HG03342 (cell line): Measurements from ENCODE around the gene COMMD10.
"Not testable (repeated sequence)": the region's sequence is repeated elsewhere in the genome, so short reads cannot be mapped to it uniquely, and the experiment has no call there.

ENCODE experiments used
- ATAC-seq: cut with Tn5 transposase; IDR thresholded peaks from one replicate; pipeline ENCODE4 v1.9.1; 2021; ENCODE audit warnings: mild to moderate bottlenecking, moderate library complexity; ENCODE audit not compliant: unreplicated experiment

The COMMD10 gene

DNA sequence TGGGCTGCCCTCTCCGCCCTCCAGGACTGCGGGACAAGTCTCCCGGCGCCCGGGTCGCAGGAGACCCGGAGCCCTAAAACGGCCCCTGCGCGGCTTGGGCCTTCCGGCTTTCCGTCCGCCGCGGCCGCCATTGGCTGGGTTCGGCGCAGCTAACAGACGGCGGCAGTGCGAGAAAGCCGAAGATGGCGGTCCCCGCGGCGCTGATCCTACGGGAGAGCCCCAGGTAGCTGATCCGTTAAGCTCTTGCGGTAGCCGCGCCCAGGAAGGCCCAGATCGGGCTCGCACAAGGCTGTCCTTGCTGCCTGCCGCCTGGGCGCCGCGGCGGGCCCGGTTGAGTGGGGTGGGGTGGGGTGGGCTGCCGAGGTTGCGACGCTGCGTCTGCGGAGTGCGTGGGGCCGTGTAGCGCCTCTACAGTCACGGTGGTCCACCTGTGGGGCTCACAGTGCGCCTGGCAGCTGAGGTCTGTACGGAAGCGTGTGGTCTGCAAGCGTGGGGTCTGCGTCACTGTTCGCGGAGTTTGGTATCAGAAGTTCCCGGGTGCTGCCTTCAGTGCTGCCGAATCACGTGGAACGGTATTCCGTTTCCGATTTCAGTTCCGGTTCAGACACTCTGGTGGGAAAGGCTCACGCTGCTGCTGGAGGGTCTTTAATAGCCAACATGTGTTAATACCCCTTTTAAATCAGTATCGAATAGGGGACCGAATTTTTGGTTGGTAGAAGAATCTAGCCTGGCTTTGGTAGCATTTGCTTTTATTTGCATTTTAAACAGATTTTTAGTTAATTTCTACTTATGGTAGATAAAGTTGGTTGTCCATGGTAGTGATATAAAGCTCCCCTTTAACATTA is at the start of gene COMMD10:
TSS of gene COMMD10 (plus strand) at position 155 of the 845 bp plus-strand sequence.
- peak; percentile 92 for ATAC-seq

DNA sequence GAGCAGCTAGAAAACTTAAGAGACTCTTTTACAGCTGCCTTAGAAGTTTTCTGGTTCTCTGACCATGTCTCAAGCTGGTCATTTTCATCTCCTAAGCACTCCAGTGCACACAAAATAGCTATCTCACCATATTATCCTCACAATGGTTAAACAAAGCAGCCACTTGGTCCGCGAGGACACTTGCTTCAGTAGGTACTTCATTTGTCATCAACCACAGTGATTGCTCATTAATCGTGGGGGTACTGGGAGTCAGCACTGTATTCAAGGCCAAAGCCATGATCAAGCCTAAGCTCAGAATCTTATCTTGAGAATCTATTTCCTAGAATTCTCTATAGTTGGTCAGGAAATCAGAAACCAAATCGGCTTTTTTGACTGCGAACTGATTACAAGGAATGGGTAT is 49.7 kb upstream of the COMMD10 start:
- no peak for ATAC-seq

DNA sequence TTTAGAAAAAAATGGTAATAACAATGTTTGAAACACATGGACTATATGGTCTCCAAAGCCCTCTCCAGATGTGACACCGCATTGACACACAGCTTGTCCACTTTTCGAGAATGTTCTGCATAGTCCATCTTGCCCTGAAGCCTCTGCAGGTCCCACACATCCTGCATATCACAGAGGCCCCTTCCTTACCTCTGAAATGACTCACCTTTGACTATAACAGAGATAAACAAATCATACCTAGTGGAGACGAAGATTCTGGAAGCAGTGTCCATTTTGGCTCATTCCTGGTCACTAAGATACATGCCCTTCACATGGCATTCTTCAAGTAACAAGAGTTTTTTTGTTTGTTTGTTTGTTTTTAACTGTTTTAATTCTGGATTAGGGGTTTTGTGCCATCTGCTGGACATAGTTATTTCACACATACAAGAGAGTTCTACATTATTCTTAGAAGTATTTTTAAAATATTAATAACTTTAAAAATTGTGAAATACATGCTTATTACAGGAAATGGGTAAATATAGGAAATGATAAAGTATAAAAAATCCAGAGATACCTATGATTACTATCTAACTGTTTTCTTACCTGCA is 47.5 kb upstream of the COMMD10 start:
- no peak for ATAC-seq

DNA sequence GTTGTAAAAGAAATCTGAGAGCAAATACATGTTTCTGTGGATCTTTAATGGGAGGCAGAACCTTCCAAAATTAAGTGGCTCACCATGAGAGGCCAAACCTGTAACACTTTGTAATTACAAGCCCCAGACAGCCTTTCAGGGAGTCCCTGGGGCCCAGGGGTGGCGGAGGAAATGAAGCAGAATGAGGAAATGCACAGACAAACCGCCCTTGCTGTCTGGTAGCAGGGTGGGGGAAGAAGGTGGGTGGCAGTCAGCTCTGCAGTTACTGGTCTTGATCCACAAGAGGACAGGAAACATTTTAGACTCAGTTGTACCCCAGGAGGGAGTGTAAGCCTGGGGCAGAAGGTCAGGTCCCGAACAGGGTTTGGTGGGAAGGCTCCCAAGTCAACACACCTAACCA is 46.0 kb upstream of the COMMD10 start:
- peak; percentile 81 for ATAC-seq

DNA sequence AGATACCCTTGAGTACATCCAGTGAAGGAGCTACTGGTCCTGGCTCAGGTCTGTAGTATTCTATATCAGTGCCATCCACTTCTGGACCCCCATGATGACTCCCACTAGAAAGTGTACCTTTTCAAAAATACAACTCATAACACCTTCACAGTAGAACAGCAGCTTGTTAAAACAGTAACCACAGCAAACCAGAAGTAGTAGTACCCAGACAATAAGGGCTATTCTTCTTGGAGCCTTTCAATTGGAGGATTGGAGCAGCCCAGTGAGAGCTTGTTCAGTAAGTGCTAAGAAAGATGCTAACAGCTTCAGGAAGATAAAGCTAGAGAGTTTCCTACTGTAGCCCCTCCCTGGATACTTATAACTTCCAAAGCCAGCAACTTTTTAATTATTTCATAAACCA is 42.5 kb upstream of the COMMD10 start:
- no peak for ATAC-seq

DNA sequence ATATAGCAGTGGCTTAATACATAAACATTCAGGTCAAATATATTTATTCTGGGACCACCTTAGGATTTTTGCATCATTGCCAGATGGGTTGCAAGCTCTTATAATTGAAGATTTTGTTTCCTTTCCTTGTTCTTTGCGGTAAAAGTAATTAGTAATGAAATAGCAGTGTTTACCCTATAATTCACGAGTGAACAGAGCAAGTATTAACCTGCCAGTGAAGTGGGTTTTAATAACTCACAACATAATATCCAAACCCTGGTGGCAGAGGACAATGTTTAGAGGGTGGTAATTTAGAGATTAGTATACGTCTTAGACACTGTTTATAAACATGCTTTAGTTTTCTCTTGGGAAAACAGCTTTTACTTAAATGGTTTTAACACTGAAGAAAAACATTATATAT is 40.8 kb upstream of the COMMD10 start:
- ATAC-seq: no peak

DNA sequence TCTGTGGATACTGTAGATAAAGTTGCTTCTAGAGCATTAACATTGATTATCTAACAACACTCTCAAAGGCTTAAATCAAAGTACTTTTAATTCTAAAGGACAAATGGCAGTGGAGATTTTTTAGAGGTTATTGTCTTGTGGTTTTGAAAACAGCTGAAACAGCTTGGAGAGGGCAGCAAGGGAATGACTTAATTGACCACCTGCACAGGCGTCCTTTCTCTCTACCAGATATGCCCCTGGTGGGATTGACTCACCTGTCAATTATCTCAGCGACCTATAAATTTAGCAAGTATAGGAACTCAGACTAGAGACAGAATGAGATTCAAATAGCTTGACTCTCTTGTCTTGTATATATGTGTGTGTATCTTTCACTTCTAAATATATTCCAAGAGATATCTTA is 39.0 kb upstream of the COMMD10 start:
- ATAC-seq: no peak

DNA sequence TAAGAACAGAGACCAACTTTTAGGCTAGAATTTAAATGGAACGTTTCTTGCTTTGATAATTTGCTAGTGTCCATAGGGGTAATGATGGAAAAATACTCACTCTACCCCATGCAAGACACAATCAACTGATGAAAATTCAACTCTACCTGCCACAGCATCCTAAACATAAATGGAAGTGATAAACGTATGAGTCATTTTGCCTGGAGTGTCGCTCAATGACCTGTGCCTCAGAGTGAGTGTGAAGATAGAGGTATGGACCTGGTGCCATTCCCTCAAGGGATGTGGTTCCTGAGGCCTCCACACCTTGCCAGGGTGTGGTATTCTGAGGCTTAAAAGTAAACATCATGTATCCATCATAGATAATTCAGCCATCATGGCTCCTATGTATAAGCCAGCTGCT is 38.6 kb upstream of the COMMD10 start:
- ATAC-seq: no peak

DNA sequence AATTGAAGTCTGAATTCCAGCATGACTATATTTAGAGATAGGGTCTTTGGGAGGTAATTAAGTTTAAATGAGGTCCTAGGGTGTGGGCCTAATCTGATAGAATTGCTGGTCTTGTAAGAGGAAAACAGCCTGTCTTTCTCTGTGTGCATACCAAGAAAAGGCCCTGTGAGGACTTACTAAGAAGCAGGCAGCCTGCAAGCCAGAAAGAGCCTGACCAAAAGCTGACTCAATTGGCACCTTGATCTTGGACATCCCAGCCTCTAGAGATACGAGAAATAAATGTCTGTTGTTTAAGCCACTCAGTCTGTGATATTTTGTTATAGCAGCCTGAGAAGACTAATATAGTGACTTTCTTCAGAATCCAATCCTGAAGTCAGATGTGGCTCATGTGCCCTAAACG is 38.0 kb upstream of the COMMD10 start:
- no peak for ATAC-seq

DNA sequence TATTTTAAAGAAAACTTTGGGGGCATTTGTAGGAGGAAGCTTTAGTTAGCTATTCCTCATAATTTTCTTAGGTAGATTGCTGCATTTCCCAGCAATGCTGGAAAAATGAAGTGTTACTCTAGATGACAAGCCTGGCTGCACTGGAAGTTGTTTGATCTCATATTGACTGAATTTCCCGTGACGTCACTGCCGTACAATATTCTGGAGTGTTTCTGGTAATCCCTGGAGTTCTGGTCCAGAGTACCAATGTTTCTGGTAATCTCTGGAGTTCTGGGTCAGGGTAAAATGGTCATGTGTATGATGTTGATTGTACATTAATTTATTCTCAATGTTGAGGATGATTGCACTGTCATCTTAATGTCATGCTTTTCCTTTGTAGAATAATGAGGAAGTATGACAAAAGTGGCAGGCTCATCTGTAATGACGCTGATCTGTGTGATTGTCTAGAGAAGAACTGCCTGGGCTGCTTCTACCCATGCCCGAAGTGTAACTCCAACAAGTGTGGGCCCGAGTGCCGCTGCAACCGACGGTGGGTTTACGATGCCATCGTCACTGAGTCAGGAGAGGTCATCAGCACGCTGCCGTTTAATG is 26.4 kb upstream of the COMMD10 start:
- no peak for ATAC-seq

DNA sequence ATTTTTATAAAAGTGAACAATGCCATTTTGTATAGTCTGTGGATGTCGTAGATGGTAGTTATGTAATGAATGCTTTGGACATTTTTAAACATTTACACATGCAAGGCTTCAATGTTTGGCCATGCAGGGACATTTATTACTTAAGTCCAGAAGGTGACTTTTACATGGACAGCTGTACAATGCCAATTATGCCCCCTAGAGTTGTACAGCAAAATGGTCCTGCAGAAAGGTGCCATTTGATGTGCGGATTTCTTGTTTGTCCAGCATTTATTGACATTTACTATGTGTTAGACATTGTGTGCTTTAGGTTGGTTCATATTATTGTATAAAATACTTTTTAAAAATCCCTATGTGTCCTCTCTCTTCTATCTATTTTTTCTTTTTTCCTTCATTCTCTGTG is 22.5 kb upstream of the COMMD10 start:
- ATAC-seq: no peak

DNA sequence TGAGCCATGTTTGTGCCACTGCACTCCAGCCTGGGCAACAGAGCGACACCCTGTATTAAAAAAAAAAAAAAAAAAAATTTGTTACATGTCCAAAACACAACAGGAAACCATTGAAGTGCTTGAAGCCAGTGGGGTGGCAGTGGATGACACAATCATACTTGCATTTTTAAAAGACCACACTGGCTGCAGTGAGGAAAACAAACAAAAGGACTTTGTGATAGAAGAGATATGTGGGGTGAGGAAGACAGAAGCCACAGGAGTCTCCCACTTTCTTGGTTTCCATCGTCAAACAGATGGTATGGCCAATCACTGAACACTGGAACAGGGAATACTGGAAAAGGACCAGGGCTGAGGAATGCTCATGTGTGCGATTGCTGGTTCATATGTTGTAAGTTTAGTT is 20.9 kb upstream of the COMMD10 start:
- ATAC-seq: no peak

DNA sequence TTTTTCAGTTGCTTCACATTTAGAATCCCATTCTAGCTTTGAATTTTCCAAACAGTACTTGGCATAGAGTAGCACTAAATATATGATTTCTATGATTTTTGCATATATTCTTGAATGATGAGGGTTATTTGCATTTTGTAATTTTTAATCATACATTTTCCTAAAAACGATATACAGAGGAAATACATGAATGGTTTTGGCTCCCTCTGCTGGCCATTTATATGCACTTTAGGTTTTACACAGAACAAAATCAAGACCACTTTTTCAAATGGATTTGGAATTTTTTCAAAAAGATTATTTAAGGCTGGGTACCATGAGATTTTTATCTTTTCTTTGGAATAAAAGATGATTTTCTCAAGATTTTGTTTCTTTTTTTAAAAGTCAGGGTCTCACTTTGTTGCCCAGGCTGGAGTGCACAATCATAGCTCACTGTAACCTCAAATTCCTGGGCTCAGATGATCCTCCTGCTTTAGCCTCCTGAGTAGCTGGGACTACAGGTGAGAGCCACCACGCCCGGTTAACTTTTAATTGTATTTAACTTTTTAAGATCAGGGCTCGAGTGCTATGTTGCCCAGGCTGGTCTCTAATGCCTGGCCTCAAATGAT is 16.7 kb upstream of the COMMD10 start:
- ATAC-seq: peak; percentile 53

DNA sequence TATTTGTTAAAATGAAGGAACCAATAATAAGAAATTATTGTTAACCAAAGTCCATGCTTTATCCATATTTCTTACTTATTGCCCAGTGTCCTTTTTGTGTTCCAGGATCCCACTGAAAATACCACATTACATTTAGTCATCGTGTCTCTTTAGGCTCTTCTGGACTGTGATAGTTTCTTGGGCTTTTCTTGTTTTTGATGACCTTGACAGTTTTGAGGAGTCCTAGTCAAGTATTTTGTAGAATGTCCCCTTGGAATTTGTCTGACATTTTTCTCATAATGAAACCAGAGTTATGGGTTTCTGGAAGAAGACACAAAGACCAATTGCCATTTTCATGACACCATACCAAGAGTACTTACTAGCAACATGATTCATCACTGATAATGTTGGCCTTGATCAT is 13.6 kb upstream of the COMMD10 start:
- ATAC-seq: no peak

DNA sequence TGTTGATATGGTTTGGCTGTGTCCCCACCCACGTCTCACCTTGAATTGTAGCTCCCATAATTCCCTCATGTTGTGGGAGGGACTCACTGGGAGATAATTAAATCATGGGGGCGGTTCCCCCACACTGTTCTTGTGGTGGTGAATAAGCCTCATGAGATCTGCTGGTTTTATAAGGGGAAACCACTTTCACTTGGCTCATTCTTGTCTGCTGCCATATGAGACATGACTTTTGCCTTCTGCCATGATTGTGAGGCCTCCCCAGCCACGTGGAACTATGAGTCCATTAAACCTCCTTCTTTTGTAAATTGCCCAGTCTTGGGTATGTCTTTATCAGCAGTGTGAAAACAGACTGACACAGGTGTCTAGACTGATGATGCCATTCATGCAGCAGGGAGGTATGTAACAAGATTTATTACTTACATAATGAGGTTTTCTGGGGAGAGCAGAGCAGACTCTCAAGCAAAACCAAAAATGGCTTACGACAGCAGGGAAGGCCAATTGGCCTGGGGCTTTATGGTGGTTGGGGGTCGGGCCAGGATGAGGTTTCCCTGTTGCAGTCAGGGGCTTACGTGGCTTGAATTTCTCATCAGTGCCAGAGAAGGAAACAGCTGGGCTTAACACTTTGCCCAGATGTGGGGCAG is 9.5 kb upstream of the COMMD10 start:
- no peak for ATAC-seq

DNA sequence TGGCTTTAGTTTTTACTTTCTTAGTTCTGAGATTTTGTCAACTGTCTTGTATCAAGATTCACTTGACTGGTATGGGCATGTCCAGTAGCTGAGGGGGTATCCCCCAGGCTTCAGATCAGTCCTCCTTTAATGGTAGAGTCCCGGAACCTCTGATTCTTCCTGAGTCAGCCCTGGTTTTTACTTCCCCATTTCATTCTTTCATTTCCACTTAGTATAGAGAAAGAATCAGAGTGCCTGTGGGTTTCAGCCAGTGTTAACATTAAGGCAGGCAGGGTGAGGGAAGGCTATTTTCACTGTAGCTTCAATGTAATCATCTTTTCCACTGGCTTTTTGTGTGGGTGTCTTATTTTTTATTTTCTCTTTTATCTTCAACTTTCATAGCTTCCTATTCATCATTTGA is 8.3 kb upstream of the COMMD10 start:
- ATAC-seq: peak; percentile 100

DNA sequence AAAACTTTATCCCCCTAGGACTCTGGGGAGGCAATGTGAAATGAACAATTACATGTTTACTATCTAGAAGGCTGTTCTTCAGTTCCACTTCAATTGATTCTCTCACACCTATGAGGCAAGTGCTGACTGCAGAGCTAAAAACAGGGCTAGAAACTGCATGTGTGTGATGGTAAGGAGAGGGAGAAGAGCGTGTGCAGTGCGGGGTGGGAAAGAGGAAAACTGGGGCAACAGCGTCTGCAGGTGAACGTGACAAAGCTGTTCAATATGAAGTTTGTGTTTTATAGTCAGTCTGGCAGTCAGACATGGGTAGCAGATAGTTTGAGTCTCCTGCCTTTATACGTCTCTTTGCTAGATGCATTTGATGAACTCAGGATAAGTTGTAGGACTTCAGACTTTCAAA is 6.6 kb upstream of the COMMD10 start:
- ATAC-seq: no peak

DNA sequence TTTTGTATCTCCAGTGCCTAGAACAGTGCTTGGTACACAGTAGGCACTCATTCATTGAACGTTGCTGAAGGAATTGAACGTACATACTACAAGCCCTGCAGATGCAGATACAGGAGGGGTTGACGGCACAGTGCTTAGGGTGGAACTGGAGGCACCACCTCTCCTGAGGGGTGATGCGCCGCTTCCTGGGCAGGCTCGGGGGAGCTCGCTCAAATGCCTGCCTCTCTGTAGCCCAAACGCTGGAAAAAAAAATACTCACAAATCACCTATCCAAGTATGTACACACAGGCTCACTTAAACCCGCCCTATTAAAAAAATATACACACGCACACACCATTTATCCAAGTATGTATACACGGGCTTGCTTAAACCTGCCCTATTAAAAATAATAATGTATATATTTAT is 536 bp upstream of the COMMD10 start:
- ATAC-seq: peak; percentile 31

DNA sequence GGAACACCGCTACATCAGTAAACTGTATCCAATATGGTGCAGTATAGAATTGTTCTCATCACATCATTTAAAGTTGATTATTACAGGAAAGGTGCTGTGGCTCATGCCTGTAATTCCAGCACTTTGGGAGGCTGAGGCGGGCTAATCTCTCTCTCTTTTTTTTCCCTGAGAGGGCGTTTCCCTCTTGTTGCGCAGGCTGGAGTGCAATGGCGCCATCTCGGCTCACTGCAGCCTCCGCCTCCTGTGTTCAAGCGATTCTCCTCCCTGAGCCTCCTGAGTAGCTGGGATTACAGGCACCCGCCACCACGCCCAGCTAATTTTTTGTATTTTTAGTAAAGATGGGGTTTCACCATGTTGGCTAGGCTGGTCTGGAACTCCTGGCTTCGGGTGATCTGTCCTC is 1.5 kb downstream of the COMMD10 start:
- ATAC-seq: not testable (repeated sequence)

DNA sequence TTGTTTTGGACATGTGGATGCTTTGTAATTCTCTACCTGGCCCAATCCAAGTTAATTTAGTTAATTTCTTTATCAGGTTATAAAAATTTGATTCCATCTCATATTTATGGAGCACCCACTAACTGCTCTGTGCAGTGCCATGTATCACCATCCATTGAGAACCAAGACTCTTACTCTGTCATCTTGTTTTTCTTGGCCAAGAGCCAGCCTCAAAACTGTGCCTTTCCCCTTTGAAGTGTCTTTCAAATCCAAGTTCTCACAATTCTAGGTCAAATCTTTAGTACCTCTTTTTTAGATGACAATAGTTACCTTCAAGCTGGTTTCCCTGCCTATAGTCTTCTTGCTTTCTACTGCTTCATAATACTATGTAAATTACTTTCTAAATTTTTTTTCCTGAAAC is 3.2 kb downstream of the COMMD10 start:
- ATAC-seq: no peak

DNA sequence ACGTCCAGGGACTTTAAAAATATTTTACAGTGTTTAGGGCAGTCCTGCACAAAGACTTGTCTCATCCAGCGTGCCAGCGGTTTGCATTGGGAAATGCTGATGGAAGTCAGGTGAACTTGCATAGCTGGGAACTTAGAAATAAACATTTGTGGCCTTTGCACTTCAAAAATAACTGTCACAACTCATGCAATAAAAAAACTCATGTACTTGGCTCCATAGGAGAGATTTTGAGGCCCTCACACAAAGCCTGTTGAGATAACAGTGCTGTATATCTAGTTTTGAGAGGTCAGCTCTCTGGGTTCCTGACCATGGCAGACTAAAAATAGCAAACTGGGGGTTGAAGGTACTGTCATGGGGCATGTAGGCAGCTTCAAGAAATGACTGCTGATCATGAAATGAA is 5.5 kb downstream of the COMMD10 start:
- ATAC-seq: no peak
